Lower leg skin (tissue), 4 donors: ENCODE measurements around the gene PSMD13. TPM values are rescaled to one million over a fixed set of nuclear protein-coding genes. Genes with fewer than 3 reads are reported as not detected.
"Not testable (repeated sequence)": the region's sequence is repeated elsewhere in the genome, so short reads cannot be mapped to it uniquely, and the experiment has no call there.

ENCODE experiments used
- DNase-seq, 2 donors: peaks; one replicate each; pipeline ENCODE4 v3.0.0-alpha.2; 2019; ENCODE audit warnings: low spot score in 2 of 2
- H3K4me3 ChIP-seq: fragments of 200-600 bp; sonication (generic); 2 replicates; pipeline ENCODE4 v1.5.1; 2017; ENCODE audit warnings: mild to moderate bottlenecking, low read depth; ENCODE audit not compliant: poor library complexity, severe bottlenecking
- CTCF ChIP-seq, 3 donors: fragments of 450-650 bp; IDR thresholded peaks; one replicate each; pipeline ENCODE4 v1.5.1; 2016; ENCODE audit warnings: antibody characterized with exemption in 3 of 3, mild to moderate bottlenecking in 3 of 3, moderate library complexity in 2 of 3
- POLR2A ChIP-seq, 2 donors: fragments of 450-650 bp; IDR thresholded peaks; one replicate each; pipeline ENCODE4 v1.6.1; 2016 to 2017; ENCODE audit warnings: antibody characterized with exemption in 2 of 2, mild to moderate bottlenecking in 1 of 2, moderate library complexity in 1 of 2
- WGBS, 2 donors: methylation state at CpG; one replicate each; pipeline ENCODE4 v1.1.5; 2018; 5-methylcytosine and 5-hydroxymethylcytosine counted together
- intact Hi-C: fragments of 100-400 bp; cut with DNase I; formaldehyde crosslinking; loops from one replicate; pipeline ENCODE4 v1.15.0; 2023; ENCODE audit warnings: low total_unique reads
- total RNA-seq, 4 donors: library from RNA; depleted of rRNA; stranded (reverse); fragments of >200 nt; gene quantifications; one replicate each; pipeline ENCODE4 v1.1.0, GENCODE V29; 2016

Gene PSMD13
- total RNA-seq, 4 donors from 2014 or later: 65.1 to 115 (median 90.8) TPM

- intact Hi-C loops: loop anchor here (10.0 kb wide), 1 partner anchor 95 kb away; no protein-coding TSS in a partner anchor
- 76 to 82% methylated on average over 10 of the region's 10 CpGs for WGBS, 2 donors
- no peak for DNase-seq
- no peak overlapping the region for H3K4me3 ChIP-seq
- TF ChIP-seq CTCF (IDR thresholded peaks at IDR 0.05): no peak
- TF ChIP-seq POLR2A (IDR thresholded peaks at IDR 0.05): no peak
These were observed 22.6 kb downstream of the PSMD13 start for GRCh38 chr11:259413-259812.

GRCh38 chr11:261624-262023 is 24.8 kb downstream of the PSMD13 start:
- TF ChIP-seq CTCF (IDR thresholded peaks at IDR 0.05) (no peak), POLR2A (IDR thresholded peaks at IDR 0.05) (no peak)
- 87 to 92% methylated on average over 4 of the region's 4 CpGs for WGBS, 2 donors
- intact Hi-C loops: no loop called here
- DNase-seq: no peak
- H3K4me3 ChIP-seq: no peak overlapping the region

- intact Hi-C loops: no loop called here
- DNase-seq: peak; percentile 43 to 86
- no peak overlapping the region for H3K4me3 ChIP-seq
- 57 to 58% methylated on average over 5 to 6 of the region's 13 CpGs for WGBS, 2 donors
- TF ChIP-seq POLR2A (IDR thresholded peaks at IDR 0.05) (no peak), CTCF (IDR thresholded peaks at IDR 0.05) (no peak)
These were observed 30.1 kb downstream of the PSMD13 start for GRCh38 chr11:266676-267439.

- H3K4me3 ChIP-seq: no peak overlapping the region
- DNase-seq: peak; percentile 61 to 94
These were observed 30.8 kb downstream of the PSMD13 start for GRCh38 chr11:267491-267994.

GRCh38 chr11:268716-269145 is 32.0 kb downstream of the PSMD13 start:
- 28 to 34% methylated on average over 16 of the region's 16 CpGs for WGBS, 2 donors
- intact Hi-C loops, H3K4me3 ChIP-seq: not testable (repeated sequence)
- DNase-seq: peak; percentile 76 to 95

More at GRCh38 chr11:267491-267994, 30.8 kb downstream of the PSMD13 start:
- intact Hi-C loops: no loop called here
- TF ChIP-seq POLR2A (IDR thresholded peaks at IDR 0.05) (no peak), CTCF (IDR thresholded peaks at IDR 0.05) (no peak)
- 15 to 23% methylated on average over 16 to 17 of the region's 18 CpGs for WGBS, 2 donors

- DNase-seq: peak; percentile 36 to 91
- 40 to 44% methylated on average over 21 of the region's 21 CpGs for WGBS, 2 donors
- no peak overlapping the region for H3K4me3 ChIP-seq
- no peak for TF ChIP-seq POLR2A (IDR thresholded peaks at IDR 0.05)
- TF ChIP-seq CTCF (IDR thresholded peaks at IDR 0.05): no peak
- intact Hi-C loops: no loop called here
These were observed 32.5 kb downstream of the PSMD13 start for GRCh38 chr11:269146-269890.
